Testis (tissue), 3 donors: ENCODE data around the gene SLC7A6. TPM values are rescaled to one million over a fixed set of nuclear protein-coding genes. Genes with fewer than 3 reads are reported as not detected.

Source experiments
- DNase-seq: peaks from one replicate; pipeline ENCODE4 v3.0.0-alpha.2; 2019
- H3K27ac ChIP-seq, 2 donors: fragments of 200-600 bp; sonication (generic); one replicate each; pipeline ENCODE4 v1.5.1; 2019
- H3K27me3 ChIP-seq: fragments of 200-600 bp; sonication (generic); one replicate; pipeline ENCODE4 v1.5.1; 2019
- H3K36me3 ChIP-seq: fragments of 200-600 bp; sonication (generic); one replicate; pipeline ENCODE4 v1.5.1; 2017; ENCODE audit warnings: low read depth; ENCODE audit errors: missing control alignments
- H3K4me1 ChIP-seq: fragments of 200-600 bp; sonication (generic); one replicate; pipeline ENCODE4 v1.5.1; 2019
- H3K4me3 ChIP-seq, 2 donors: fragments of 200-600 bp; sonication (generic); one replicate each; pipeline ENCODE4 v1.5.1; 2017 to 2019
- H3K9me3 ChIP-seq: fragments of 200-600 bp; sonication (generic); one replicate; pipeline ENCODE4 v1.5.1; 2017
- CTCF ChIP-seq, 3 experiments: fragments of 450-650 bp in 2 of 3; fragments of 200-600 bp in 1 of 3; sonication (generic) in 1 of 3; IDR thresholded peaks; one replicate each; pipeline ENCODE4 v1.5.1; 2016 to 2019; ENCODE audit warnings: antibody characterized with exemption in 3 of 3, mild to moderate bottlenecking in 2 of 3, moderate library complexity in 1 of 3
- POLR2A ChIP-seq: fragments of 450-650 bp; IDR thresholded peaks from one replicate; pipeline ENCODE4 v1.6.1; 2017; ENCODE audit warnings: antibody characterized with exemption, mild to moderate bottlenecking, moderate library complexity
- WGBS, 2 donors: methylation state at CpG; one replicate each; pipeline ENCODE4 v1.1.5; 2018; 5-methylcytosine and 5-hydroxymethylcytosine counted together
- intact Hi-C: fragments of 100-400 bp; cut with DNase I; formaldehyde crosslinking; loops from one replicate; pipeline ENCODE4 v1.15.1; 2023; ENCODE audit warnings: low total_unique reads
- polyA plus RNA-seq: library from polyadenylated mRNA; stranded (reverse); fragments of 350-450 nt; fragmentation: Illumina TruSeq; extraction: RNeasy Lipid Tissue Mini Kit (QIAGEN cat#74804); gene quantifications from one replicate; pipeline ENCODE4 v1.2.3, GENCODE V29; 2014; ENCODE audit warnings: low read depth, low replicate concordance; ENCODE audit not compliant: insufficient read depth
- total RNA-seq, 2 donors: library from RNA; depleted of rRNA; stranded (reverse); fragments of >200 nt; gene quantifications; one replicate each; pipeline ENCODE4 v1.2.3, GENCODE V29; 2016

SLC7A6 gene
- total and polyA plus RNA-seq, 3 donors from 2014 or later, result 28.6 to 48.6 (median 42.2) TPM

GRCh38 chr16:68345958-68346635 is 81.8 kb downstream of the SLC7A6 start:
- no peaks in the 10 kb centered on the region for H3K36me3 ChIP-seq
- no peaks in the 10 kb centered on the region for H3K27me3 ChIP-seq
- H3K27ac ChIP-seq, result no peak overlapping the region
- intact Hi-C loops, result no loop called here
- no peaks in the 10 kb centered on the region for H3K9me3 ChIP-seq
- no peak overlapping the region for H3K4me3 ChIP-seq
- H3K4me1 ChIP-seq, result peaks cover 5% of the 10 kb centered on the region
- TF ChIP-seq CTCF (IDR thresholded peaks at IDR 0.05) (no peak), POLR2A (no peak)
- 91 to 94% methylated on average over 16 of the region's 16 CpGs for WGBS, 2 donors
- DNase-seq, result no peak

- H3K4me1 ChIP-seq, result peaks cover 5% of the 10 kb centered on the region
- H3K4me3 ChIP-seq, result no peak overlapping the region
- WGBS, 2 donors, result 84 to 90% methylated on average over 10 to 12 of the region's 12 CpGs
- H3K36me3 ChIP-seq, result no peaks in the 10 kb centered on the region
- H3K27ac ChIP-seq, result no peak overlapping the region
- no peak for TF ChIP-seq CTCF (IDR thresholded peaks at IDR 0.05)
- intact Hi-C loops, result no loop called here
- H3K27me3 ChIP-seq, result no peaks in the 10 kb centered on the region
- H3K9me3 ChIP-seq, result no peaks in the 10 kb centered on the region
- no peak for DNase-seq
These were observed 82.7 kb downstream of the SLC7A6 start for GRCh38 chr16:68346892-68347480.

GRCh38 chr16:68347605-68348004 is 83.3 kb downstream of the SLC7A6 start:
- H3K4me3 ChIP-seq, result no peak overlapping the region
- no peaks in the 10 kb centered on the region for H3K36me3 ChIP-seq
- H3K4me1 ChIP-seq, result peaks cover 5% of the 10 kb centered on the region
- DNase-seq, result no peak
- TF ChIP-seq POLR2A (no peak), CTCF (IDR thresholded peaks at IDR 0.05) (no peak)
- intact Hi-C loops, result no loop called here
- H3K27me3 ChIP-seq, result no peaks in the 10 kb centered on the region
- 71 to 87% methylated on average over 4 of the region's 4 CpGs for WGBS, 2 donors
- no peak overlapping the region for H3K27ac ChIP-seq
- H3K9me3 ChIP-seq, result no peaks in the 10 kb centered on the region

- Histone ChIP-seq H3K4me1 (peaks cover 3% of the 10 kb centered on the region), H3K4me3 (no peak overlapping the region), H3K36me3 (no peaks in the 10 kb centered on the region), H3K27me3 (no peaks in the 10 kb centered on the region), H3K9me3 (no peaks in the 10 kb centered on the region), H3K27ac (no peak overlapping the region)
- DNase-seq, result no peak
- TF ChIP-seq CTCF (IDR thresholded peaks at IDR 0.05) (no peak), POLR2A (no peak)
- intact Hi-C loops, result no loop called here
- 90 to 92% methylated on average over 27 of the region's 27 CpGs for WGBS, 2 donors
These were observed 84.5 kb downstream of the SLC7A6 start for GRCh38 chr16:68348639-68349445.
